Neuronal stem cell (in vitro differentiated cells): ENCODE results near the gene ZNF813.
A peak's percentile ranks its signal among the peaks of the same experiment; 100 is the strongest.

Experiments
- DNase-seq: peaks from one replicate; pipeline ENCODE4 v3.0.0-alpha.2; 2013; ENCODE audit warnings: low spot score
- H2AFZ ChIP-seq: one replicate; pipeline ENCODE4 v1.6.1; 2013; ENCODE audit warnings: mild to moderate bottlenecking, low read length, inconsistent platforms
- H2AK5ac ChIP-seq: 2 replicates; pipeline ENCODE4 v1.6.1; 2013; ENCODE audit warnings: low read depth, mild to moderate bottlenecking, inconsistent platforms, low read length, moderate library complexity, mixed read lengths
- H2BK120ac ChIP-seq: 2 replicates; pipeline ENCODE4 v1.6.1; 2013; ENCODE audit warnings: low read depth, mild to moderate bottlenecking, inconsistent platforms, low read length, moderate library complexity, mixed read lengths
- H2BK12ac ChIP-seq: one replicate; pipeline ENCODE4 v1.6.1; 2013; ENCODE audit warnings: low read length, inconsistent platforms
- H2BK15ac ChIP-seq: 2 replicates; pipeline ENCODE4 v1.6.1; 2013; ENCODE audit warnings: mild to moderate bottlenecking, low read length, inconsistent platforms, mixed read lengths
- H2BK5ac ChIP-seq: one replicate; pipeline ENCODE4 v1.6.1; 2013; ENCODE audit warnings: inconsistent platforms, mild to moderate bottlenecking, low read length, moderate library complexity
- H3K14ac ChIP-seq: one replicate; pipeline ENCODE4 v1.6.1; 2013; ENCODE audit warnings: low read length, inconsistent platforms
- H3K18ac ChIP-seq: 2 replicates; pipeline ENCODE4 v1.6.1; 2013; ENCODE audit warnings: low read length, inconsistent platforms
- H3K23ac ChIP-seq: 2 replicates; pipeline ENCODE4 v1.6.1; 2013; ENCODE audit warnings: low read depth, mild to moderate bottlenecking, mixed read lengths, low read length, inconsistent platforms; ENCODE audit not compliant: poor library complexity
- H3K27ac ChIP-seq: replicated peaks from 3 replicates; pipeline ENCODE4 v1.5.1; 2013; ENCODE audit warnings: low read length, inconsistent platforms
- H3K27me3 ChIP-seq, 3 experiments: 2 replicates each; pipeline ENCODE4 v1.6.1; 2013; ENCODE audit warnings: low read length in 3 of 3, mild to moderate bottlenecking in 2 of 3, inconsistent platforms in 1 of 3, low read depth in 1 of 3, mixed read lengths in 1 of 3, moderate library complexity in 1 of 3; ENCODE audit not compliant: control insufficient read depth in 3 of 3, insufficient read depth in 3 of 3
- H3K36me3 ChIP-seq, 2 donors: replicated peaks in 1 of 2; 2 replicates each; pipeline ENCODE4 v1.6.1; 2013; ENCODE audit warnings: low read length in 2 of 2; ENCODE audit not compliant: control insufficient read depth in 2 of 2, insufficient read depth in 2 of 2
- H3K4ac ChIP-seq: 2 replicates; pipeline ENCODE4 v1.6.1; 2013; ENCODE audit warnings: inconsistent platforms, mild to moderate bottlenecking, low read length, moderate library complexity
- H3K4me1 ChIP-seq, 2 donors: 1 replicate in 1 of 2; 2 replicates in 1 of 2; pipeline ENCODE4 v1.6.1; 2013; ENCODE audit warnings: low read length in 2 of 2, low read depth in 1 of 2; ENCODE audit not compliant: control insufficient read depth in 2 of 2, insufficient read depth in 1 of 2
- H3K4me2 ChIP-seq: one replicate; pipeline ENCODE4 v1.6.1; 2013; ENCODE audit warnings: mild to moderate bottlenecking, low read length, inconsistent platforms; ENCODE audit not compliant: insufficient read depth, poor library complexity, severe bottlenecking
- H3K4me3 ChIP-seq, 2 donors: 2 replicates each; pipeline ENCODE4 v1.5.1; 2013; ENCODE audit warnings: low read length in 2 of 2, mild to moderate bottlenecking in 2 of 2, inconsistent platforms in 1 of 2, moderate library complexity in 1 of 2
- H3K79me1 ChIP-seq: one replicate; pipeline ENCODE4 v1.6.1; 2013; ENCODE audit warnings: low read depth, mild to moderate bottlenecking, inconsistent platforms, low read length, moderate library complexity
- H3K9ac ChIP-seq: one replicate; pipeline ENCODE4 v1.6.1; 2013; ENCODE audit warnings: mild to moderate bottlenecking, low read depth, low read length, inconsistent platforms; ENCODE audit not compliant: poor library complexity
- H3K9me3 ChIP-seq, 2 donors: replicated peaks in 1 of 2; 2 replicates each; pipeline versions ENCODE3 to v1.6.1; 2013; ENCODE audit warnings: low read length in 2 of 2, mild to moderate bottlenecking in 2 of 2, inconsistent platforms in 1 of 2, low read depth in 1 of 2, mixed read lengths in 1 of 2, moderate library complexity in 1 of 2; ENCODE audit not compliant: control insufficient read depth in 2 of 2, insufficient read depth in 1 of 2
- H4K8ac ChIP-seq: one replicate; pipeline ENCODE4 v1.6.1; 2013; ENCODE audit warnings: low read depth, mild to moderate bottlenecking, inconsistent platforms, low read length, moderate library complexity
- H4K91ac ChIP-seq: one replicate; pipeline ENCODE4 v1.6.1; 2013; ENCODE audit warnings: low read length, low read depth, mild to moderate bottlenecking, inconsistent platforms; ENCODE audit not compliant: poor library complexity
- WGBS, 2 donors: extraction: QIAGEN DNeasy Blood & Tissue Kit; methylation state at CpG; one replicate each; pipeline ENCODE4 v1.1.7; 2013; ENCODE audit warnings: missing lambda C conversion rate in 2 of 2, mixed read lengths in 1 of 2; ENCODE audit not compliant: insufficient read length in 2 of 2, insufficient replicate concordance in 1 of 2; ENCODE audit errors: extremely low coverage in 2 of 2; 5-methylcytosine and 5-hydroxymethylcytosine counted together

The ZNF813 gene

DNA sequence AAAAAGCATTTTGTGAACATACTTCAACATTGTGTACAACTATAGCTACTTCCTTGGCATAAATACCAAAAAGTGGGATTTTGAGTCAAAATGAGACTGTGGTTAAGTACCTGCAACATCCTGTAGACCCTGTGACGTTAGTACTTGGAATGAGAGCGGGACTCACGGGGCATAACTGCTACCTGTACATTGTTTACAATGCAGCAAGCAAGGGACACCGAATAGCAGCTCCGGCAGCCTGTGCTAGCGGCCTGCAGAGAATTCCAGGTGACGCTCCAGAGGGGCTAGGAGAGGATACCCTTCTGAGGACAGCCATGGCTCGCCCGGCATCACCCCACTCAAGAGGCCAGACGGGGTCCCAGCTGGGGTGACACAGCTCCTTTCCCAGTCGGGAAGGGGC is 69.6 kb downstream of the ZNF813 start:
- Histone ChIP-seq H2BK15ac (no peak overlapping the region), H2BK120ac (no peak overlapping the region), H3K27me3 (no peaks in the 10 kb centered on the region), H2AK5ac (no peak overlapping the region), H4K8ac (no peak overlapping the region), H3K4me2 (peak overlapping the region; percentile 31), H3K4ac (no peak overlapping the region), H4K91ac (no peak overlapping the region), H3K9me3 (no peaks in the 10 kb centered on the region), H3K23ac (no peak overlapping the region), H3K18ac (peak overlapping the region; percentile 19), H3K4me1 (peaks cover 0 to 2% of the 10 kb centered on the region in 2 donors), H2BK12ac (no peak overlapping the region), H2AFZ (peak overlapping the region; percentile 93), H3K4me3 (no peak overlapping the region), H3K14ac (no peak overlapping the region), H3K9ac (no peak overlapping the region), H3K36me3 (peaks cover 8 to 43% of the 10 kb centered on the region in 2 donors), H3K79me1 (peaks cover 4% of the 10 kb centered on the region), H3K27ac (no peak overlapping the region), H2BK5ac (peak overlapping the region; percentile 3)
- no peak for DNase-seq
- WGBS, 2 donors = no CpG with 5 or more reads among the region's 11 CpGs

- H2BK120ac ChIP-seq = peak within 1 kb of the TSS; percentile 70
- H3K9me3 ChIP-seq = no peaks in the 10 kb centered on the region
- H3K4me3 ChIP-seq = peak within 1 kb of the TSS; percentile 61 to 95
- H4K8ac ChIP-seq = peak within 1 kb of the TSS; percentile 78
- H2AK5ac ChIP-seq = peak within 1 kb of the TSS; percentile 6
- WGBS, 2 donors = no CpG with 5 or more reads among the region's 81 CpGs
- H3K4me2 ChIP-seq = peak within 1 kb of the TSS; percentile 60
- peak within 1 kb of the TSS; percentile 87 for H3K14ac ChIP-seq
- H2BK12ac ChIP-seq = peak within 1 kb of the TSS; percentile 94
- no peaks in the 10 kb centered on the region for H3K27me3 ChIP-seq
- H3K4me1 ChIP-seq = peaks cover 0 to 2% of the 10 kb centered on the region in 2 donors
- H3K79me1 ChIP-seq = peaks cover 4% of the 10 kb centered on the region
- H3K27ac ChIP-seq = no peak within 1 kb of the TSS
- H2AFZ ChIP-seq = peak within 1 kb of the TSS; percentile 93
- peaks cover 8 to 39% of the 10 kb centered on the region in 2 donors for H3K36me3 ChIP-seq
- peak within 1 kb of the TSS; percentile 22 for H4K91ac ChIP-seq
- no peak within 1 kb of the TSS for H3K4ac ChIP-seq
- H3K9ac ChIP-seq = peak within 1 kb of the TSS; percentile 97
- H2BK15ac ChIP-seq = no peak within 1 kb of the TSS
- peak within 1 kb of the TSS; percentile 66 for H2BK5ac ChIP-seq
- peak within 1 kb of the TSS; percentile 96 for H3K18ac ChIP-seq
- peak; percentile 56 for DNase-seq
- H3K23ac ChIP-seq = peak within 1 kb of the TSS; percentile 99
Observed at GRCh38 chr19:53537521-53538377, 70.2 kb downstream of the ZNF813 start, which contains the start of gene ZNF331. Gene ZNF331 (plus strand): TSS chr19:53538145. CDS start chr19:53569377, 31,232 bp downstream.

- Histone ChIP-seq H3K9ac (peak overlapping the region; percentile 97), H3K4me3 (peak overlapping the region; percentile 61 to 95), H2BK120ac (peak overlapping the region; percentile 70), H3K27ac (no peak overlapping the region), H3K4me2 (peak overlapping the region; percentile 60), H3K4me1 (peaks cover 0 to 2% of the 10 kb centered on the region in 2 donors), H3K27me3 (no peaks in the 10 kb centered on the region), H3K36me3 (peaks cover 8 to 38% of the 10 kb centered on the region in 2 donors), H3K18ac (peak overlapping the region; percentile 96), H4K8ac (peak overlapping the region; percentile 78), H2BK5ac (peak overlapping the region; percentile 66), H2AFZ (peak overlapping the region; percentile 93), H3K79me1 (peaks cover 4% of the 10 kb centered on the region), H4K91ac (peak overlapping the region; percentile 22), H3K9me3 (no peaks in the 10 kb centered on the region), H3K14ac (peak overlapping the region; percentile 87), H3K4ac (no peak overlapping the region), H2BK12ac (peak overlapping the region; percentile 94), H3K23ac (peak overlapping the region; percentile 99), H2BK15ac (no peak overlapping the region), H2AK5ac (peak overlapping the region; percentile 6)
- no CpG with 5 or more reads among the region's 36 CpGs for WGBS, 2 donors
- DNase-seq = no peak
Observed at GRCh38 chr19:53538378-53539109, 71.0 kb downstream of the ZNF813 start.

GRCh38 chr19:53540091-53540490 is 72.6 kb downstream of the ZNF813 start:
- Histone ChIP-seq H3K27me3 (no peaks in the 10 kb centered on the region), H2AK5ac (no peak overlapping the region), H3K27ac (no peak overlapping the region), H2AFZ (no peak overlapping the region), H2BK15ac (no peak overlapping the region), H3K23ac (no peak overlapping the region), H3K9ac (no peak overlapping the region), H3K4ac (no peak overlapping the region), H2BK12ac (no peak overlapping the region), H3K4me2 (no peak overlapping the region), H4K8ac (no peak overlapping the region), H3K36me3 (peaks cover 8 to 32% of the 10 kb centered on the region in 2 donors), H3K4me1 (peaks cover 0 to 2% of the 10 kb centered on the region in 2 donors), H3K79me1 (peaks cover 4% of the 10 kb centered on the region), H3K4me3 (no peak overlapping the region), H3K14ac (no peak overlapping the region), H4K91ac (no peak overlapping the region), H3K9me3 (no peaks in the 10 kb centered on the region), H2BK5ac (no peak overlapping the region), H3K18ac (no peak overlapping the region), H2BK120ac (no peak overlapping the region)
- DNase-seq = no peak
- no CpG with 5 or more reads among the region's 4 CpGs for WGBS, 2 donors
